Ovary (tissue), 9 donors: ENCODE data around the gene AUH. TPM values are rescaled to one million over a fixed set of nuclear protein-coding genes. Genes with fewer than 3 reads are reported as not detected.

Source experiments
- DNase-seq, 5 donors: peaks; one replicate each; pipeline ENCODE4 v3.0.0-alpha.2; 2019 to 2020
- H3K27ac ChIP-seq, 2 donors: fragments of 200-600 bp; one replicate each; pipeline versions ENCODE4 v1.5.1 to v1.8.0; 2019 to 2022
- H3K27me3 ChIP-seq: fragments of 200-600 bp; one replicate; pipeline ENCODE4 v1.8.0; 2022
- H3K36me3 ChIP-seq: fragments of 200-600 bp; sonication (generic); one replicate; pipeline ENCODE4 v1.5.1; 2019
- H3K4me1 ChIP-seq: one replicate; pipeline ENCODE4 v1.8.1; 2013; ENCODE audit warnings: mild to moderate bottlenecking, moderate library complexity; ENCODE audit not compliant: insufficient read depth
- H3K4me3 ChIP-seq: fragments of 200-600 bp; sonication (generic); one replicate; pipeline ENCODE4 v1.5.1; 2017
- H3K9me3 ChIP-seq, 2 donors: fragments of 200-600 bp in 1 of 2; sonication (generic) in 1 of 2; one replicate each; pipeline versions ENCODE4 v1.5.1 to v1.8.1; 2013 to 2019; ENCODE audit warnings: mild to moderate bottlenecking in 1 of 2, moderate library complexity in 1 of 2
- CTCF ChIP-seq, 3 donors: fragments of 450-650 bp in 2 of 3; fragments of 200-600 bp in 1 of 3; IDR thresholded peaks; one replicate each; pipeline versions ENCODE4 v1.5.1 to v1.8.0; 2016 to 2022; ENCODE audit warnings: antibody characterized with exemption in 3 of 3, mild to moderate bottlenecking in 1 of 3
- EP300 ChIP-seq: sonication (generic); formaldehyde crosslinking; IDR thresholded peaks from one replicate; pipeline ENCODE4 v1.6.1; 2017; ENCODE audit warnings: antibody characterized with exemption
- POLR2A ChIP-seq: fragments of 450-650 bp; IDR thresholded peaks from one replicate; pipeline ENCODE4 v1.6.1; 2017; ENCODE audit warnings: antibody characterized with exemption, mild to moderate bottlenecking, moderate library complexity
- WGBS, 3 donors: extraction: QIAGEN DNeasy Blood & Tissue Kit in 1 of 3; methylation state at CpG; one replicate each; pipeline versions ENCODE4 v1.1.5 to v1.1.7; 2013 to 2017; 5-methylcytosine and 5-hydroxymethylcytosine counted together
- intact Hi-C, 4 donors: fragments of 100-400 bp; cut with DNase I; formaldehyde crosslinking; loops; one replicate each; pipeline versions ENCODE4 v1.11.0 to v1.15.1; 2022 to 2023
- polyA plus RNA-seq, 2 donors: library from polyadenylated mRNA; stranded (reverse); fragments of 200-250 nt in 1 of 2; fragments of 350-450 nt in 1 of 2; fragmentation: Illumina TruSeq in 1 of 2; extraction: RNeasy Lipid Tissue Mini Kit (QIAGEN cat#74804) in 1 of 2; gene quantifications; one replicate each; pipeline ENCODE4 v1.2.3, GENCODE V29; 2013 to 2014
- total RNA-seq, 7 donors: library from RNA; depleted of rRNA in 2 of 7; stranded (reverse); fragments of >200 nt in 2 of 7; fragmentation: NEBNext Ultra II Directional in 3 of 7; extraction: Animal tissue kit (Norgen Biotek cat#: 25700) in 3 of 7; gene quantifications; one replicate each; pipeline versions ENCODE4 v1.1.0 to v1.2.4, GENCODE V29; 2016 to 2023
- donor health status: DM: no; HTN: no; CAD: no; lungs with moderate emphysema.
- donor health status: DM: no; HTN: no; CAD: no.
- donor health status: Bipolar disorder and iron deficiency.
- donor health status: DM: yes; HTN: yes; CAD: no.
- donor health status: DM: no; HTN: no; CAD: no.
- donor health status: DM: yes; HTN: yes; CAD: no.

Gene AUH
- total and polyA plus RNA-seq, 9 donors, result 12.0 to 48.5 (median 18.6) TPM

- TF ChIP-seq CTCF (IDR thresholded peaks at IDR 0.05), result no peak
- TF ChIP-seq POLR2A, result no peak
- TF ChIP-seq EP300, result no peak
- intact Hi-C loops, result no loop called here
- Histone ChIP-seq H3K36me3 (no peaks in the 10 kb centered on the region), H3K4me3 (no peak overlapping the region), H3K27me3 (no peaks in the 10 kb centered on the region), H3K4me1 (no peaks in the 10 kb centered on the region), H3K9me3 (no peaks in the 10 kb centered on the region), H3K27ac (no peak overlapping the region)
- 69 to 83% (median 72%) methylated on average over 6 of the region's 6 CpGs for WGBS, 3 donors
- no peak for DNase-seq
These were observed 186.9 kb downstream of the AUH start for GRCh38 chr9:91174772-91175171.

- TF ChIP-seq CTCF (IDR thresholded peaks at IDR 0.05) (no peak), EP300 (no peak), POLR2A (no peak)
- H3K4me3 ChIP-seq, result no peak overlapping the region
- no peaks in the 10 kb centered on the region for H3K9me3 ChIP-seq
- WGBS, 3 donors, result 77 to 91% (median 81%) methylated on average over 1 of the region's 1 CpG
- H3K4me1 ChIP-seq, result no peaks in the 10 kb centered on the region
- no peak overlapping the region for H3K27ac ChIP-seq
- no peaks in the 10 kb centered on the region for H3K27me3 ChIP-seq
- no peak for DNase-seq
- intact Hi-C loops, result no loop called here
- no peaks in the 10 kb centered on the region for H3K36me3 ChIP-seq
These were observed 189.4 kb downstream of the AUH start for GRCh38 chr9:91172329-91172728.

- H3K27me3 ChIP-seq, result no peaks in the 10 kb centered on the region
- intact Hi-C loops, result no loop called here
- no peaks in the 10 kb centered on the region for H3K4me1 ChIP-seq
- H3K9me3 ChIP-seq, result no peaks in the 10 kb centered on the region
- no peak overlapping the region for H3K4me3 ChIP-seq
- DNase-seq, result no peak
- H3K36me3 ChIP-seq, result no peaks in the 10 kb centered on the region
- TF ChIP-seq EP300, result no peak
- no peak for TF ChIP-seq POLR2A
- TF ChIP-seq CTCF (IDR thresholded peaks at IDR 0.05), result no peak
- no peak overlapping the region for H3K27ac ChIP-seq
These were observed 190.8 kb downstream of the AUH start for GRCh38 chr9:91170951-91171350.

GRCh38 chr9:91166796-91167366 is 194.8 kb downstream of the AUH start:
- Histone ChIP-seq H3K9me3 (no peaks in the 10 kb centered on the region), H3K27me3 (no peaks in the 10 kb centered on the region), H3K36me3 (no peaks in the 10 kb centered on the region), H3K4me3 (no peak overlapping the region), H3K4me1 (no peaks in the 10 kb centered on the region), H3K27ac (no peak overlapping the region)
- intact Hi-C loops, result no loop called here
- 69 to 78% (median 75%) methylated on average over 10 of the region's 10 CpGs for WGBS, 3 donors
- DNase-seq, result no peak
- TF ChIP-seq EP300 (no peak), POLR2A (no peak), CTCF (IDR thresholded peaks at IDR 0.05) (no peak)
